Measurements from ENCODE around the gene NRG4. TPM values are rescaled to one million over a fixed set of nuclear protein-coding genes. Genes with fewer than 3 reads are reported as not detected.

The NRG4 gene
- total and polyA plus RNA-seq, 9 donors, result 0.05 to 9.0 (median 0.44) TPM; not detected in 1

- peaks cover 4% of the 10 kb centered on the region for H3K4me1 ChIP-seq (ENCODE audit: insufficient read depth)
- H3K27me3 ChIP-seq, result no peaks in the 10 kb centered on the region
- intact Hi-C loops (cut with DNase I), result no loop called here
- TF ChIP-seq POLR2A (IDR thresholded peaks at IDR 0.05) (no peak), EP300 (IDR thresholded peaks at IDR 0.05) (no peak), CTCF (IDR thresholded peaks at IDR 0.05) (no peak)
- no peak overlapping the region for H3K27ac ChIP-seq
- H3K36me3 ChIP-seq, result no peaks in the 10 kb centered on the region
- no peaks in the 10 kb centered on the region for H3K9me3 ChIP-seq
- no peak overlapping the region for H3K4me3 ChIP-seq
- no peak for DNase-seq
Measured at GRCh38 chr15:75900577-75900976, 111.6 kb downstream of the NRG4 start.

- Histone ChIP-seq H3K27me3 (no peaks in the 10 kb centered on the region), H3K9me3 (no peaks in the 10 kb centered on the region), H3K27ac (no peak overlapping the region), H3K4me3 (no peak overlapping the region), H3K36me3 (no peaks in the 10 kb centered on the region), H3K4me1 (ENCODE audit: insufficient read depth) (no peaks in the 10 kb centered on the region)
- WGBS, 3 donors, result 86 to 89% (median 89%) methylated on average over 2 of the region's 2 CpGs
- intact Hi-C loops (cut with DNase I), result no loop called here
- DNase-seq, result no peak
- TF ChIP-seq CTCF (IDR thresholded peaks at IDR 0.05) (no peak), POLR2A (IDR thresholded peaks at IDR 0.05) (no peak)
Measured at GRCh38 chr15:75895731-75896130, 116.5 kb downstream of the NRG4 start.

GRCh38 chr15:75891895-75892294 is 120.3 kb downstream of the NRG4 start:
- no peak for DNase-seq
- Histone ChIP-seq H3K36me3 (no peaks in the 10 kb centered on the region), H3K4me3 (no peak overlapping the region), H3K27me3 (no peaks in the 10 kb centered on the region), H3K4me1 (ENCODE audit: insufficient read depth) (no peaks in the 10 kb centered on the region), H3K9me3 (no peaks in the 10 kb centered on the region), H3K27ac (no peak overlapping the region)
- intact Hi-C loops (cut with DNase I), result no loop called here
- no peak for TF ChIP-seq EP300 (IDR thresholded peaks at IDR 0.05)
- TF ChIP-seq CTCF (IDR thresholded peaks at IDR 0.05), result no peak
- TF ChIP-seq POLR2A (IDR thresholded peaks at IDR 0.05), result no peak

Small RNA genes lying within 50 kb of the gene (small RNA-seq; reads per million reads assigned to genes)
- not detected for gene RN7SL510P

Other genes with a start within 250 kb of the NRG4 start
- 10 to 100 TPM; 28.6 to 35.7 (median 31.2) TPM for gene UBE2Q2, start 169.0 kb downstream of the NRG4 start, total RNA-seq
- 10 to 100 TPM; 22.6 to 27.7 TPM for gene UBE2Q2, start 169.0 kb downstream of the NRG4 start, polyA plus RNA-seq
- gene FBXO22, start 108.5 kb downstream of the NRG4 start, total RNA-seq, result 10 to 100 TPM; 13.6 to 24.3 (median 20.0) TPM
- gene FBXO22, start 108.5 kb downstream of the NRG4 start, polyA plus RNA-seq, result 10 to 100 TPM; 11.5 to 21.3 TPM
- under 1 TPM in 1 of 7 donors, not detected in 6; 0.11 TPM for gene TMEM266, start 47.6 kb upstream of the NRG4 start, total RNA-seq
- under 1 TPM in 1 of 2 donors, not detected in 1; 0.13 TPM for gene TMEM266, start 47.6 kb upstream of the NRG4 start, polyA plus RNA-seq

Measured in ovary (tissue), 9 donors.